ENCODE results near the gene DOK3. TPM values are rescaled to one million over a fixed set of nuclear protein-coding genes. Genes with fewer than 3 reads are reported as not detected.

Gene DOK3
- total and polyA plus RNA-seq, 2 experiments from 2014 or later: 3.1 to 3.5 TPM

DNA sequence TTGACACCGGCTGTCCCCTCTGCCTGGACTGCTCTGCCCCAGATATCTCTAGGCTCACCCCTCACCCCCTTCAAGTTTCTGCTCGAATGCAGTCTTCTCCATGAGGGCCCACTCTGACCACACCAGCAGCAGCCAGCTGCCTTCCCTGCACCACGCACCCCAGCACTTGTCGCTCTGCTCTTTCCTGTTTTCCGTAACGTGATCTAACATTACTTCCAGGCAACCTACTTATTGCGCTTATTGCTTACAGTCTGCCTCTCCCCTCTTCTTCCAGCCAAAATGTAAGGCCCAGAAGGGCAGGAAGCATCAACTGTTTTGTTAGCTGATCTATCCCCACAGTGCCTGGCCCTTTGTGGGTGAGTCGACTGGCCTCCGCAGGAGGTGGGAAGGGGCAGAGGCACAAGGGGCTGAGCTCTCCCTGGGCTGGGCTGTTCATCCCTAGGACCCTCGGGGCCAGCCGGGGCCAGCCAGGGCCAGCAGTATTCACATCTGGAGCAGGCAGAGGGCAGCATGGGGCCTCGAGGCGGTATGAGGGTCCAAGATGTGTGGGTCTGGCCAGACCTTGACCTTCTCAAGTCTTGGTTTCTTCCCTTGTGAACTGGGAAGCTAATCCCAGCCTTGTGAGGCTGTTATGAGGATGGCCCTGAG, 24.6 kb downstream of the DOK3 start:
- Histone ChIP-seq H2AFZ (no peak overlapping the region), H3K4me1 (ENCODE audit: insufficient read depth) (no peaks in the 10 kb centered on the region), H3K79me2 (no peaks in the 10 kb centered on the region), H3K9me2 (replicated peaks; ENCODE audit: insufficient read depth) (no peaks in the 10 kb centered on the region), H3K36me3 (replicated peaks; ENCODE audit: insufficient read depth, low read depth) (no peaks in the 10 kb centered on the region), H3K4me3 (no peak overlapping the region), H3K4me2 (no peak overlapping the region), H4K20me1 (ENCODE audit: insufficient read depth, poor library complexity, severe bottlenecking) (no peaks in the 10 kb centered on the region), H3K9me3 (ENCODE audit: low read depth) (no peaks in the 10 kb centered on the region), H3K27me3 (no peaks in the 10 kb centered on the region), H3K27ac (no peak overlapping the region)
- no peak for TF ChIP-seq EZH2phosphoT487 (IDR thresholded peaks at IDR 0.05; ENCODE audit: low read depth, severe bottlenecking, unreplicated experiment)
- TF ChIP-seq, protein P1, sequence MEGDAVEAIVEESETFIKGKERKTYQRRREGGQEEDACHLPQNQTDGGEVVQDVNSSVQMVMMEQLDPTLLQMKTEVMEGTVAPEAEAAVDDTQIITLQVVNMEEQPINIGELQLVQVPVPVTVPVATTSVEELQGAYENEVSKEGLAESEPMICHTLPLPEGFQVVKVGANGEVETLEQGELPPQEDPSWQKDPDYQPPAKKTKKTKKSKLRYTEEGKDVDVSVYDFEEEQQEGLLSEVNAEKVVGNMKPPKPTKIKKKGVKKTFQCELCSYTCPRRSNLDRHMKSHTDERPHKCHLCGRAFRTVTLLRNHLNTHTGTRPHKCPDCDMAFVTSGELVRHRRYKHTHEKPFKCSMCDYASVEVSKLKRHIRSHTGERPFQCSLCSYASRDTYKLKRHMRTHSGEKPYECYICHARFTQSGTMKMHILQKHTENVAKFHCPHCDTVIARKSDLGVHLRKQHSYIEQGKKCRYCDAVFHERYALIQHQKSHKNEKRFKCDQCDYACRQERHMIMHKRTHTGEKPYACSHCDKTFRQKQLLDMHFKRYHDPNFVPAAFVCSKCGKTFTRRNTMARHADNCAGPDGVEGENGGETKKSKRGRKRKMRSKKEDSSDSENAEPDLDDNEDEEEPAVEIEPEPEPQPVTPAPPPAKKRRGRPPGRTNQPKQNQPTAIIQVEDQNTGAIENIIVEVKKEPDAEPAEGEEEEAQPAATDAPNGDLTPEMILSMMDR (IDR thresholded peaks at IDR 0.05; ENCODE audit: poor library complexity): no peak
- no peak for TF ChIP-seq EZH2 (IDR thresholded peaks at IDR 0.05; ENCODE audit: borderline replicate concordance)
- no peak for DNase-seq (ENCODE audit: low spot score)
- WGBS (ENCODE audit: low lambda C conversion rate, missing lambda C conversion rate): 83% methylated on average over 13 of the region's 13 CpGs

- Histone ChIP-seq H3K27me3 (no peaks in the 10 kb centered on the region), H3K27ac (no peak overlapping the region), H4K20me1 (ENCODE audit: insufficient read depth, poor library complexity, severe bottlenecking) (no peaks in the 10 kb centered on the region), H3K9me2 (replicated peaks; ENCODE audit: insufficient read depth) (no peaks in the 10 kb centered on the region), H3K36me3 (replicated peaks; ENCODE audit: insufficient read depth, low read depth) (no peaks in the 10 kb centered on the region), H3K4me2 (no peak overlapping the region), H3K4me1 (ENCODE audit: insufficient read depth) (no peaks in the 10 kb centered on the region), H3K9me3 (ENCODE audit: low read depth) (no peaks in the 10 kb centered on the region), H3K79me2 (no peaks in the 10 kb centered on the region), H2AFZ (no peak overlapping the region), H3K4me3 (no peak overlapping the region)
- TF ChIP-seq EZH2phosphoT487 (IDR thresholded peaks at IDR 0.05; ENCODE audit: low read depth, severe bottlenecking, unreplicated experiment) (no peak), EZH2 (IDR thresholded peaks at IDR 0.05; ENCODE audit: borderline replicate concordance) (no peak)
- TF ChIP-seq, protein P1 (IDR thresholded peaks at IDR 0.05; ENCODE audit: poor library complexity): no peak
- no peak for DNase-seq (ENCODE audit: low spot score)
- 93% methylated on average over 22 of the region's 22 CpGs for WGBS (ENCODE audit: low lambda C conversion rate, missing lambda C conversion rate)
Measured at GRCh38 chr5:177483994-177484901, 25.4 kb downstream of the DOK3 start.

DNA sequence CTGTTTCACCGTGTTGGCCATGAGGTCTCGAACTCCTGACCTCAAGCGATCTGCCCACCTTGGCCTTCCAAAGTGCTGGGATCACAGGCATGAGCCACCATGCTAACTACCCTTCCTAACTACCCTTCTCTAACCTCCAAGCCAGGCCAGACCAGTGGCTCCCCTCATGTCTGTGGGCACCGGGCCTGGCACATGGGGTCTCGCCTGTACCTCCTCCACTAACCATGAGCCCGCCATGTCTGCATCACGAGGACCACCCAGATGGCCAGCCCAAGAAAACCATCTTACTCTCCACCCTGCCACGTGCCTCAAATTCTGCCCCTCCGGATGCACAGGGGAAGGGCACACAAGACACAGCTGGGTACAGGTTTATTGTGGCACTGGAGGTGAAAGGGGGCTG, 26.6 kb downstream of the DOK3 start:
- DNase-seq (ENCODE audit: low spot score): no peak
- no peak overlapping the region for H3K27ac ChIP-seq
- no peaks in the 10 kb centered on the region for H4K20me1 ChIP-seq (ENCODE audit: insufficient read depth, poor library complexity, severe bottlenecking)
- no peaks in the 10 kb centered on the region for H3K9me2 ChIP-seq (replicated peaks; ENCODE audit: insufficient read depth)
- peaks cover 6% of the 10 kb centered on the region for H3K4me1 ChIP-seq (ENCODE audit: insufficient read depth)
- TF ChIP-seq, protein P1 (IDR thresholded peaks at IDR 0.05; ENCODE audit: poor library complexity): no peak
- TF ChIP-seq EZH2phosphoT487 (IDR thresholded peaks at IDR 0.05; ENCODE audit: low read depth, severe bottlenecking, unreplicated experiment) (no peak), EZH2 (IDR thresholded peaks at IDR 0.05; ENCODE audit: borderline replicate concordance) (no peak)
- H3K27me3 ChIP-seq: no peaks in the 10 kb centered on the region
- H3K36me3 ChIP-seq (replicated peaks; ENCODE audit: insufficient read depth, low read depth): no peaks in the 10 kb centered on the region
- no peak overlapping the region for H3K4me2 ChIP-seq
- H2AFZ ChIP-seq: no peak overlapping the region
- no peaks in the 10 kb centered on the region for H3K79me2 ChIP-seq
- 98% methylated on average over 9 of the region's 9 CpGs for WGBS (ENCODE audit: low lambda C conversion rate, missing lambda C conversion rate)
- no peaks in the 10 kb centered on the region for H3K9me3 ChIP-seq (ENCODE audit: low read depth)
- H3K4me3 ChIP-seq: no peak overlapping the region
